Measurements from ENCODE around the gene HSF2BP.
A peak's percentile ranks its signal among the peaks of the same experiment; 100 is the strongest.

Gene HSF2BP

DNA sequence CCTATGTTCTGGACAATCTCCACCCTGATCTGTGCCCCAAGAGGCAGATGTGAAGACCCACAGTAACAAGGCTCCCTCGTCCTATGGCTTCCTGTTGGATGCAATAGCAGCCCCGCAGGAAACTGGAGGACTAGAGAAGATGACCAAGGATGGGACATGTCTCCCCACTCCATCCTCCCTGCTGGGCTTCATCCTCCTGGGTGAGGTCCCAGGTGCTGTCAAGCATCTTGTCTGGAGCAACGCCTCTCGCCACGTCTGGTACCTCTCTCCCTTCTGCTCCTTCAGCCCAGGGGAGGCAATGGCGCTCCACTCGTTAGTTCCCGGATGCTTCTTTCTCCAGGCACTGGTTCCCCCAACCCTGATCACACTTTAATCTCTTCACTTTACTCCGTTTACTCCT, 11.1 kb downstream of the HSF2BP start:
- no peak for DNase-seq

GRCh38 chr21:43646550-43647260, 12.6 kb downstream of the HSF2BP start:
- peak; percentile 97 for DNase-seq

GRCh38 chr21:43645976-43646375, 13.3 kb downstream of the HSF2BP start:
- DNase-seq, result peak; percentile 70

GRCh38 chr21:43645136-43645891, 14.0 kb downstream of the HSF2BP start:
- peak; percentile 94 for DNase-seq

GRCh38 chr21:43644609-43645008, 14.7 kb downstream of the HSF2BP start:
- DNase-seq, result no peak

GRCh38 chr21:43644071-43644470, 15.2 kb downstream of the HSF2BP start:
- no peak for DNase-seq

- no peak for DNase-seq
Measured at GRCh38 chr21:43643193-43643592, 16.1 kb downstream of the HSF2BP start.

- peak; percentile 38 for DNase-seq
Measured at GRCh38 chr21:43640400-43640799, 18.9 kb downstream of the HSF2BP start.

DNA sequence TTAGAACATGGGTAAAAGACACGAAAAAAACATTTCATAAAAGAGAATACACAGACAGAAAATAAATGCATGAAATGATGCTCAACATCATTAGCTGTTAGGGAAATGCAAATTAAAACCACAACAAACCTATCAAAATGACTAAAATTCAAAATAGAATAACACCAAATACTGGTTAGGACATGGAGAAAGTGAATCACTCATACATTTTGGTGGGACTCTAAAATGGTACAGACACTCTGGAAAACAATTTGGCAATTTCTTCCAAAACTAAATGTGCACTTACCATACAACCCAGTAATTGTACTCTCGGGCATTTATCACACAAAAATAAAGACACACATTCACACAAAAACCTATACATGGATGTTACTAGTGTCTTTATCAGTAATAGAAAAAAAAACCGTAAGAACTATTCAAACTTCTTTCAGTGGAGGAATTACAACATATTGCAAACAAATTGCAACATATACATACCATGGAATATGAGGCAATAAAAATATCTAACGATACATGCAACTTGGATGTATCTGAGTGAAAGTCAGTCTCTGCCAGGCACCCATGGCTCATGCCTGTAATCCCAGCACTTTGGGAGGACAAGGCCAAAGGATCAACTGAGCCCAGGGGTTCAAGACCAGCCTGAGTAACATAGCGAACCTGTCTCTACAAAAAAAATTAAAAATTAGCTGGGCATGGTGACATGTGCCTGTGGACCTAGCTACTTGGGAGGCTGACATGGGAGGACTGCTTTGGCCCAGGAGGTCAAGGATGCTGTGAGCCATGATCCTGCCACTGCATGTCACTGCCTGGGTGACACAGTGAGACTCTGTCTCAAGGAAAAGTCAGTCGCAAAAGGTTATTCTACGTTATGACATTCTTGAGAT, 19.6 kb downstream of the HSF2BP start:
- peak; percentile 78 for DNase-seq

- no peak for DNase-seq
Measured at GRCh38 chr21:43637530-43638158, 21.6 kb downstream of the HSF2BP start.

GRCh38 chr21:43635436-43635835, 23.9 kb downstream of the HSF2BP start:
- no peak for DNase-seq

DNA sequence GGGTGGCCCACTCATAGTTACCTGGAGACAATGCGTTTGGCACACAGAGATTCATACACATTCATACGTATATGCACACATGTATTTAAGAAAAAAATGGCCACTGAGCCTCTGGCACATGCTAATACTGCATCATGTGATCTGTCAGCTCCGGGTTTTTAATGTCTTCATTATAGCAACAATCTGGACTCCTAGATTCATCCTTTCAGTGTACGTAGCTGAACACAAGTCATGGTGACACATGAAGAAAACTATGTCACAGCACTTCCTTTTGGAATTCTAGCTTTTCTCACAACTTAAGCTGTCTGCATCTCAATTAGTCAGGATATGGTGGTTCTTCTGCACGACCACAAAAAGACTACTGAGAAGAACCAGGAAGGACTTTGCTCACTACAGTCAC, 24.7 kb downstream of the HSF2BP start:
- DNase-seq, result no peak

DNA sequence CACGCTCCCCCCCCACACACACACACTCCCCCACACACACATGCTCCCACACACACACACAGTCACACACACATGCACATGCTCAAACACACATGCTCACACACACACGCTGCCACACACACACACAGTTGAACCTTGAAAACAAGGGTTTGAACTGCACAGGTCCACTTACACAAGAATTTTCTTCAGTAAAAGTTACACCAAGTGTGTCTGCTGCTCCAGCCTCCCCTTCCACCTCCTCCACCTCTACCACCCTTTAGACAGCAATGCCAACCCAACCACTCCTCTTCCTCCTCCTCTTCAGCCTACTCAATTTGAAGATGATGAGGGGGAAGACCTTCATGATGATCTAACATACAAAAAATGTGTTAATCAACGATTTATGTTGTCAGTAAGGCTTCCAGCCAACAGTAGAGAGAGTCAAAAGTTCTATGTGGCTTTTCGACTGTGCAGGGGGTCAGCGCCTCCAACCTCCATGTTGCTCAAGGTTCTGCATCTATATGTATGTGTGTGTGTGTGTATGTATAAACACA, 26.8 kb downstream of the HSF2BP start:
- no peak for DNase-seq

DNA sequence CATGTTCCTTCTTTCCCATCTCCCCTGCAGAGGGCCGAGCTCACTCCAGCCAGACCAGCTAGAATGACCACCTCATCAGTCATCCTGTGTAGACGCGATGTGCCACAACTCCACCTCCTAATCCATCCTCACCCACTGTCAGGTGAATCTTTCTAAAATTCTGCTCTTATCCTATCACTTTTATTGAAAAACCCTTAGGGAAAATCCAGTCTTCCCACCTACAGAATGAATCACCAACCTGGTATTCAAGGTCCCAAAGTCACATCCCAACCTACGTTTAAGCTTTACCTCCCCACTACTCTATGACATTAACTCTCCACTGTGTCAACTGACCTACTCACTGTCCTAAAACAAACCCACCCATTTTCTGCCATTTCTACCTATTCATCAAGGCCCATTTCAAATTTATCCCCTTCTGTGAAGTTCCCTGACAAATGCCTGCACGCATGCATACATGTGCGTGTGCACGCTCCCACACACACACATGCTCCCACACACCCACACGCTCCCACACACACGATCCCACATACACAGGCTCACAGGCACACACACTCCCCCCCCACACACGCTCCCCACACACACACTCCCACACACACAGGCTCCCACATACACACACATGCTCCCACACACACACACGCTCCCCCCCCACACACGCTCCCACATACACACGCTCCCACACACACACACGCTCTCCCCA, 27.7 kb downstream of the HSF2BP start:
- DNase-seq, result no peak

DNA sequence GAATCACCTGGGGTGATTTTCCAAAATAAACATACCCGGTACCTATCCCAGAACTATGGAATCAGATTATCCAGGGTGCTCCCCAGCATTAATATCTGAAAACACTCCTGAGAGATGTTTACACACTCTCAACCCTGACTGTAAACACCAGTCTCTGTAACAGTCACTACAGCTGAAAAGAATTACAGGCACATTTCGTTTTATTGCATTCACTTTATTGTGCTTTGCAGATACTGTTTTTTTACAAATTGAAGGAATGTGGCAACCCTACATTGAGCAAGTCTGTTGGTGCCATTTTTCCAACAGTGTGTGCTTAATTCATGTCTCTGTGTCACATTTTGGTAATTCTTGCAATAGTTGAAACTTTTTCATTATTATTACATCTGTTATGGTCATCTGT, 31.8 kb downstream of the HSF2BP start:
- DNase-seq, result no peak

GRCh38 chr21:43626390-43626789, 32.9 kb downstream of the HSF2BP start:
- DNase-seq, result no peak

DNA sequence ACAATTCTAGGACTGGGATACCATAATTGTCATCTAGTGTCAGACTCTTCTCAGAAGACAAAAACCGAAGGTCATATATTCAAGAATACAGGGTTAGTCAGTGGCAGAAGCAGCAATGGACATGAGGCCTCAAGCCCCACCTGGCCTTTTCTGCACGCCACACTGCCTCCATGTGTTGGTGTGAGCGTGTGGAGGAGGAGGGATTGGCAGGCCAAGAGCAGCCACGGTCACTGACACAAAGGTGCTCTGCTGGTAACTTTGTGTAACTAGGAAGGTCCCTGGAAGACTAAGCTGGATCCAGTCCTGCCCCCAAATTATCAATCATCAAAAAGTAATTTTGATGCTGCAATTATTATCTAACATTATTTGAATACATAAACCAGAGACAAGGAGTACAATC, 34.9 kb downstream of the HSF2BP start:
- DNase-seq, result no peak

DNA sequence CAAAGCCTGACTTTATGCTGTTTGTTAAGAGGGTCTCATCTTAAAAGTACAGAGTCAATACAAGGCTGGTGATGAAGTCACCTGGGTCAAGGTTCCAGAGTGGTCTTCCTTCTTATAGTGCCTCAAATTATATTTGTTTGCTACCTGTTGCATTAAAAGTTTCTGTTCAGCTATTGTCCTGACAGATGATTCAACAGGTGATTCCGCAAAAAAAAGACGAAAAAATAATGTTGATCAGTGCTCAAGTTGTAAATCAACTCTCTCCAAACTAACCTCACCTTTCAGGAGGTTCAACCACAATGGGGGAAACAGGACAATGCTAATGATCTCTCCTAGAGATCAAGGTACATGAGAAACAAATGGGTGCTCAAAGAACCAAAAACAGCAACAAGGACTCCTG, 35.7 kb downstream of the HSF2BP start:
- no peak for DNase-seq

GRCh38 chr21:43622796-43623195, 36.5 kb downstream of the HSF2BP start:
- no peak for DNase-seq

DNA sequence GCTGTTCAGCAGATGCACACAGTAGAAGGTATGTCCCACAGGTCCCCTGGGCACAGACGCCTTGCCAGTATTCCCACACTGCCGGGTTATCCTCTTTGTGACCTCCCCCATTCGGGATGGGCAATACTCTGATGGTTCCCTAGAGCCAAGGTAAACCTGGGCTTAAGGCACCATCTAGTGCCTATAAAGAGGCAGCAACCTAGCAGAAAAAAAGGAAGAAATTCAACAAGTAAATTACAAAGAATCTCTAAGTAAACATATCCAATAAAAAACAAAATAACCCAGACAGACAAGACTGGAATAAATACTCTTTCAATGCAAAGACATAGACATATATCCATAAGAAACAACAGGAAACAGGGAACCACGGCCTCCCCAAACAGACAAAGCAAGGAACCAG, 39.4 kb downstream of the HSF2BP start:
- DNase-seq, result peak; percentile 71

- DNase-seq, result no peak
Measured at GRCh38 chr21:43619344-43619743, 39.9 kb downstream of the HSF2BP start.

GRCh38 chr21:43618940-43619339, 40.3 kb downstream of the HSF2BP start:
- DNase-seq, result no peak

Measured in OCI-M1 (cell line).